K562 treated with DMSO at 1 percent for 24 hours (cell line): Measurements from ENCODE around the gene BMP5. TPM values are rescaled to one million over a fixed set of nuclear protein-coding genes. Genes with fewer than 3 reads are reported as not detected.

Experiments used
- total RNA-seq: library from RNA; unstranded; fragments of 300-600 nt; gene quantifications from 2 replicates; pipeline ENCODE4 v1.2.3, GENCODE V29; 2022; ENCODE audit warnings: low read depth; ENCODE audit not compliant: insufficient read depth

BMP5 gene
- total RNA-seq, result not detected in 2 replicates

DNA sequence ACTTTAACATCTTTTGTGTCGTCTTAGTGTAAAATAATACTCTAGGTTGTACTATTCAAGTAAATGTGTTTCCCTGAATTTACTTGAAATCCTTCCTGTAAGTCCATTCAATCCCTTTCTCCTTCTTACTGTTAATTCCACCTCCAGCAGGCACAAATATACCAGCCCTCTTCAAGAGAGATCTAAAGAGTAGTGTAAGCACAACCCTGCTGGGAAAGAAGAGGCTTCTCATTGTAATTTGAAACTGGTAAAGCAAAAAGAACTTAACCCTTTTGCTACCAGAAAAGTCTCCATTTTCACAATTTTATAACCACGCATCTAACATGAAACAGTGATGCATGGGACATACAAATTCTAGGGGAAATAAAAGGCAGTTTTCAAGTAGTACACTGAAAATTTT, at the start of gene BMP5:
Gene BMP5, minus strand, starts transcription at position 191 of the 400 bp plus-strand sequence. CDS start 725 bp downstream, outside the sequence.

